NCI-H128 (cell line): ENCODE measurements around the gene POLR2B.
"Not testable (repeated sequence)": the region's sequence is repeated elsewhere in the genome, so short reads cannot be mapped to it uniquely, and the experiment has no call there.

Experiments
- DNase-seq: peaks from one replicate; lab custom pipeline; 2025; ENCODE audit not compliant: unreplicated experiment; lab: John Stamatoyannopoulos, UW

The POLR2B gene

DNA sequence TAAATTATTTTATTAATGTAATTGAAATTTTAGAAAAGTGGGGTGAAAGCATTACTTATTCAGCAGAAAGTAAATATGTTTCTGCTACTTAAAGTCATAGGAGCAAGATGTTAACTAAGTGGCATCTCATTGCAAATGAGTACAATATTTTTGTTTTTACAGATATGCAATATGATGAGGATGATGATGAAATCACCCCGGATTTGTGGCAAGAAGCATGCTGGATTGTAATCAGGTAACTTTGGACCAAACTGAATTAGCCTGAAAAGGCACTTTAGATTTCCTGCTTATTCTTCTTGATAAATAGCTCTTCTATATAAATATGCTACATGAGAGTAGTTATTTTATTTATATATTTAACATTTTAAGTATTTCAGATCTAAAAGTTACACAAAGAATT is 7.5 kb downstream of the POLR2B start:
- DNase-seq: no peak

DNA sequence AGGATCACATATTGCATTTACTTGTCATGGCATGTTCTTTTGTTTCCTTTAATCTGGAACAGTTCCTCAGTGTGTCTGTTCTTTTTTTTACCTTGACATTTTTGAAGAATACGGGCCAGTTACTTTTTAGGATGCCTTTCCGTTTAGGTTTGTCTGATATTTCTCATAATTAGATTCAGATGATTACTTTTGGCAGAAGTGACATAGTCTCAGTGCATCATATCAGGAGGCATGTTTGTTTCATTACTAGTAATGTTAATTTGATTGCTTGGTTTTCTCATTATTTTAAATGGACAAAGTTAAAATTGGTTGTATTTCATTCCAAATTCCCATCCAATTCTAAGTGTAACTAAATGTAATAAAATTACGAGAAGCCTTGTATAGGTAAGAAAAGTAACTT is 8.3 kb downstream of the POLR2B start:
- DNase-seq: no peak

DNA sequence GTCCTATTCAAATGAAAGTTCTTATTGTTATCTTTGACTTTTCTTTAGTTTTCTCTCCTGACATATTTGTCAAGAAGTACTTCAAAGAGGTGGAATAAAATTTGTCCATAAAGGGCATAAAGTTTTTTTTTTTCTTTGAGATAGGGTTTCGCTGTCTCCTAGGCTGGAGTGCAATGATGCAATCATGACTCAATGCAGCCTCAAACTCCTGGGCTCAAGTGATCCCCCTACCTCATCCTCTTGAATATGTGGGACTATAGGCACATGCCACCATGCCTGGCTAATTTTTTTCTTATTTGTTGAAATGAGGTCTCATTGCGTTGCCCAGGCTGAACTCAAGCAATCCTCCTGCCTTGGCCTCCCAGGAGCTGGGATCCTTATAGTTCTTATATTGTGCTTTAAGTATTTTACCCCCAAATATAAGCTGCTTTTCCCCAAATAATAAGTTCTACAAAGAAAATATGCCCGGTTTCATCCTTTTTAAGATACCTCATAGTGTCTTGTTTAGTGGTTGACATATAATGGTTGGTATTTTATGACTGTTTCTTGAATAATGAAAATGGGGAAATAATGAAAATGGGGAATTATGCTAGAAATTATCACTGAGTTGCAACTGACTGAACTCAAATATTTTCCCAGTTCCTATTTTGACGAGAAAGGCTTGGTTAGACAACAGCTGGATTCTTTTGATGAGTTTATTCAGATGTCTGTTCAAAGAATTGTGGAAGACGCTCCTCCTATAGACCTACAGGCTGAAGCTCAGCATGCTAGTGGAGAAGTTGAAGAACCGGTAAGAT is 11.6 kb downstream of the POLR2B start:
- no peak for DNase-seq

DNA sequence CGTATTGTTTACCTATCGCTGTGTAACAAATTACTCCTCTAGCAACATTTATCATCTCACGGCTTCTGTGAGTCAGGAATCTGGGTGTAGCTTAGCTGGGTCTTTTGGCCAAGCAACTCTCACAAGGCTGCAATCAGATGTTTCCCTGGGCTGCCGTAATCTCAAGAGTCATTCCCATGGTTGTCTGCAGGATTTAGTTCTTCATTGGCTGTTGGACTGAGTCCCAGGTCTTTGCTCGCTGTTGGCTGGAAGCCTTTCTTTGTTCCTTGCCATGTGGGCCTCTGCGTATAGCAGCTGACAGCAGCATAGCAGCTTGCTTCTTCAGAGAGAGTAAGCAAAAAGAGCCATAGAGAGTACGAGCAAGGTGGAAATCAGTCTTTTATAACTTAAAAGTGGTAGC is 16.8 kb downstream of the POLR2B start:
- no peak for DNase-seq

- DNase-seq: no peak
These were observed 21.1 kb downstream of the POLR2B start for GRCh38 chr4:56999751-57000150.

DNA sequence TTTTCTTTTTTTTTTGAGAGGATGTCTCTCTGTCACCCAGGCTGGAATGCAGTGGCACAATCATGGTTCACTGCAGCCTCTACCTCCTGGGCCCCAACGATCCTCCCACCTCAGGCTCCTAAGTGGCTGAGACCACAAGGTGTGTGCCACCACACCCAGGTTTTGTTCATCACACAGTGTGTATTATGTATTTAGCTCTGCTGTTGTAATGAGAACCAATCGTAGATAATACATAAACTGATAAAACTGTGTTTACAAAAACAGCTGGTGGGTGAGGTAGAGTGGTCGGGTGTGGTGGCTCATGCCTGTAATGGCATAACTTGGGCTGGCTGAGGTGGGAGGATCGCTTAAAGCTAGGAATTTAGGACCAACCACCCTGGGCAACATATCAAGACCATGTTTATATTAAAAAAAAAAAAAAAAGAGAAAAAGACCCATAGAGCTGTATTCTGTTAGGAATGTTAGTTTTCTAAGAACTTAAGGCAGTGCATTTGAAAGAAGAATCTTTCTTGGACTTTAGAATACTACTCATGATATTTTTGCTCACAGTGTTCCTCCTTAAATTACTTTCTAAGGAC is 34.9 kb downstream of the POLR2B start:
- DNase-seq: no peak

- DNase-seq: no peak
These were observed 40.3 kb downstream of the POLR2B start for GRCh38 chr4:57018980-57019379.

DNA sequence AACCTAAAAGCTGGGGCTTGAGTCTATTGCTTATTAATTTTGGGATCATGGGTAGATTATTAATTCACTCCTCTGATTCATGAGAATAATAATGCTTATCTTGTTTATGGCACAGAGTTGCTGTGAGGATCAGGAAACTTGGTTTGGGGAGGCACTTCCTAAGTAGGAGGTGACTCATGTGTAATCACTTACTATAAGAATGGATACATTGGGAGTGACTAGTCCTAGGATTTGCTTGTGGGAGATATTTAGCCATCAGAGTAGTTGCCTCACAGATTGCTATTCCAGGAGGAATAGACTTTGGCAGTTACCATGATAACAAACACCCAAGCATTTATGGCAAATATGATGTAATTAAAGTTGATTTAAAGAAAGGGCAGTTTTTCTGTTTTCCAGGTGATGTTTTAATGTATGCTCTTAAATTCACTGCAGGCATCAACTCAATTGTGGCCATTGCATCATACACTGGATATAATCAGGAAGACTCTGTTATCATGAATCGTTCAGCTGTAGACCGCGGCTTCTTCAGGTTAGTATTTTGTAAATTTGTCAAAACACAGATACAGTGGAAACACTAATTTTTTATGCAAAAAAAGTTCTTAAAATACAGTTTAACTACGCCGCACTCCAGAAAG is 41.9 kb downstream of the POLR2B start:
- DNase-seq: no peak

GRCh38 chr4:57023104-57023503 is 44.4 kb downstream of the POLR2B start:
- no peak for DNase-seq

DNA sequence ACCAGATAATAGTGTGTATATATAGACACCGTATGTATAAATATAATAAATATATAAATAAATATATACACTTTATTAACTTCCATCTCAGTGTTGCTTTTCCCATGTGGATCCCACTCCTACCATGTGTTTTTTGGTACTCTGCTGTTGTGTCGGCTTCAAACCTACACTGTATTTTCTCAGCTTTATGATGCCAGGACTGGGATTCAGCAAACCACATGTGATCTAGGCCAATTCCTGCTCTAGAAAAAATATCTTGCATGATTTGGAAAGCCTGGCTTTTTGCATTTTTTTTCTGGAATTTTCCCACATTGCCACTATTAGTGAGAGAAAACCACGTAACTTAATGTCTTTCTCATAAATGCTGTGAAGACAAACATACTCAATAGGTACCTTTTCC is 55.8 kb downstream of the POLR2B start:
- no peak for DNase-seq

GRCh38 chr4:57037982-57038604 is 59.4 kb downstream of the POLR2B start:
- DNase-seq: no peak

DNA sequence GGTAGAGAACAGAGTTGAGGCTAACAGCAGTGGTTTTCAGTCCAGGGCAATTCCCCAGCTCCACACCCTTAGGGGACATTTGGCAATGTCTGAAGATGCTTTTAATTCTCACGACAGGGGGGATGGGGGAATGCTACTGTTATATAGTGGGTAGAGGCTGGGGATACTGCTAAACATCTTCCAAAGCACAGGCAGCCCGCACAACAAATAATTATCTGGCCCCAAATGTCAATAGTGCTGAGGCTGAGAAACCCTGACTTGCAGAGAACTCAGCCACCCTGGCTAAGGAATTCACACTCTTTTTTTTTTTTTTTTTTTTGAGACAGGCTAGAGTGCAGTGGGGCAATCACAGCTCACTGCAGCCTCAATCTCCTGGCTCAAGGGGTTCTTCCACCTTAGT is 60.6 kb downstream of the POLR2B start:
- no peak for DNase-seq

- DNase-seq: no peak
These were observed 61.8 kb downstream of the POLR2B start for GRCh38 chr4:57040510-57040909.

DNA sequence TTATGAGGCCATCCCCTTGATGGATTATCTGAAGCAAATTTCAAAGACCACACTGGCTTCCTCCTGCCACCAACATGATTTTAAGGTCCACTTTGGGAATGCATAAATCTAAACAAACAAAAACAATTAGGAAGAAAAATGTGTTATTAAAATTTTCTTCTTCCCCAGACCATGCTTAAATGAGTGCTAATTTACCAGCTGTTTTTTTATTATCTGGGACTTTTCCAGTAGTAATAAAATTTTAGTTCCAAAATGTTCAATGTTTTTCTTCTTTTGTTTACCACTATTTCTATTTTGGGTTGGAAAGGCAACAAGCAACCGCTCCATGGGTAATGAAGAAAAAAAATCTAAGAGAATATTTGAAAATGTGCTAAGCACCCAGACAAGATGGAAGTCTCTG is 62.3 kb downstream of the POLR2B start:
- DNase-seq: no peak

GRCh38 chr4:57042711-57043169 is 64.0 kb downstream of the POLR2B start:
- DNase-seq: no peak

DNA sequence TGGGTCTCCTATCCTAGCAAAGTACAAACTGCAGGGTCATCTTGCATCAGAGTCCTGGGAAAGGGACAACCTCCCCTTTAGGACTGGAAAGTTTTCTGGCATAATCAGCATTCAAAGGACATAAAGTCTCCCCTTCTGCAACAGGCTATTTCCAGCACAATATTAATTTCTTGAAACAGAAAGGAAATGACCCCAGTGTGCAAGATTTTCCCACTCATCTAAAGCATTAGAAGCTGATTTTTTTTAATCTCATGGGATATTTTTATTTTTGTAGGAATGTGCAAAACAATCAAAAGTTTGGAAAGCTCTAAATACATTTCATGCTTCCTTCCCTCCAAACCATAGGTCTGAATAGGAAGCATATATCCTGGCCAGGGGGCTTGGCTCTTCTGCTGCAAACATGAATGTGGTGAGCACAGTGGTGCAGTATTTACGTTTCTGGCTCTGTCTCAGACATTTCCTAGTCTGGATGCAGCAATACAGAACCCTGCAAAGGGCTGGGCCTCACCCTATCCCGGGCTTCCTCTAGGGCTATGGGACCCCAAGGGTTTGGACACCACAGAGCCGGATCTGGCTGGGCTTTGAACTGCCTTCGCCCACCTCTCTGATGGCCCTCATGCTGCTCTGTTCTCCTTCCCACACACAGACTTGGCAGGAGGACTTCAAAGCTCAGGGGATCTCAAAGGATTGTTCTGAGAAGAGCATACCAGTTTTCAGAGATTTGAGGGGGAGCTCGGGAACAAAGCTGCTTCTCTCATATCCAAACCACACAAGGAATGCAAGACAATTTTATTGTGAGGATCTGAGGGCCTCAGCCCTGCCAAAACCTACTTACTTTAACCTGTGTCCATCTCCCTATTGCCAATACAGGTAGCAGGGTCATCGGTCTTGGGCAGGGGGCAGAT is 64.9 kb downstream of the POLR2B start:
- DNase-seq: no peak

GRCh38 chr4:57044279-57044678 is 65.6 kb downstream of the POLR2B start:
- no peak for DNase-seq

- no peak for DNase-seq
These were observed 66.3 kb downstream of the POLR2B start for GRCh38 chr4:57044996-57045395.

- not testable (repeated sequence) for DNase-seq
These were observed 68.3 kb downstream of the POLR2B start for GRCh38 chr4:57047046-57047445.

DNA sequence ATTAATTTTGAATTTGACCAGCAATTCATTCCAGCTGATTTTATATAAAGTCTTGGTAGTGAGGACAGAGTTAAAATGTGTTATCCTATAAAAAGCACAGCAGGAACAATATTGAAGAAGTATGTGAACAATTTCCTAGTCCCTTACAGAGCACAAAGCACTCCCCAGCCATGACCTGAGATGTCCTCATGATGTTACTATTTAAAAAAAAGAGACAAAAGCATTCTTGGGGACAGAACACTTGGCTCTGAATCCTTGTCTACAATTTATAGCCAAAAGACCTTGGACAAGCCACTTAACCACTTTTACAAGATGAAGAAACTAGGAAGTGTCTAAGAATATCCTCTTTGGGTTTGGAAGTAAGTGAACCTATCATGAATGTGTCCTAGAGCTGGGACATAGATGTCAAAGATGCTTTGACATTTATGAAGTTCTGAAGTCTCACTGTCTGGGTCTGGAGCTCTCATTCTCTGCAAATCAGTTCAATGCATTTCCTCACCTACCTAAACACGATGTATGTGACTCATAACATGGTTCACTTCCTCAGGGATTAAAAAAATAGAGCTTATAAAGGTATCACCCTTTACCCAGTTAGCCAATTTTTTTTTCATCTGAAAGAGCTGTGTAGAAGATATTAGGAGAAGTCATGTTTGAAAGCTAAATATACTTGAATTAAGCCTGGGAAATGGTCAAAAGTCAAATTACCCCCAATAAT is 70.1 kb downstream of the POLR2B start:
- DNase-seq: no peak
